Epidermal melanocyte (primary cell): ENCODE measurements around the gene FLT1.

Source experiments
- DNase-seq: peaks from one replicate; pipeline ENCODE4 v3.0.0; 2011; ENCODE audit warnings: low spot score; ENCODE audit not compliant: insufficient read length

The FLT1 gene

GRCh38 chr13:28485996-28486543 lies 8.9 kb downstream of the FLT1 start:
- DNase-seq, result no peak

GRCh38 chr13:28485551-28485950 lies 9.4 kb downstream of the FLT1 start:
- DNase-seq, result no peak

GRCh38 chr13:28485097-28485496 lies 9.8 kb downstream of the FLT1 start:
- no peak for DNase-seq

- no peak for DNase-seq
Measured at GRCh38 chr13:28483313-28483931, 11.5 kb downstream of the FLT1 start.

GRCh38 chr13:28479005-28479404 lies 15.9 kb downstream of the FLT1 start:
- DNase-seq, result no peak

GRCh38 chr13:28478127-28478526 lies 16.8 kb downstream of the FLT1 start:
- DNase-seq, result no peak

- no peak for DNase-seq
Measured at GRCh38 chr13:28477709-28477973, 17.3 kb downstream of the FLT1 start.

GRCh38 chr13:28476919-28477708 lies 17.8 kb downstream of the FLT1 start:
- DNase-seq, result no peak

GRCh38 chr13:28475916-28476725 lies 18.8 kb downstream of the FLT1 start:
- no peak for DNase-seq

- no peak for DNase-seq
Measured at GRCh38 chr13:28474491-28475134, 20.3 kb downstream of the FLT1 start.

- no peak for DNase-seq
Measured at GRCh38 chr13:28473044-28473443, 21.9 kb downstream of the FLT1 start.

GRCh38 chr13:28471421-28471820 lies 23.5 kb downstream of the FLT1 start:
- no peak for DNase-seq

- no peak for DNase-seq
Measured at GRCh38 chr13:28470296-28470695, 24.6 kb downstream of the FLT1 start.

- no peak for DNase-seq
Measured at GRCh38 chr13:28469316-28469715, 25.6 kb downstream of the FLT1 start.

- no peak for DNase-seq
Measured at GRCh38 chr13:28468023-28468915, 26.7 kb downstream of the FLT1 start.

GRCh38 chr13:28467034-28467433 lies 27.9 kb downstream of the FLT1 start:
- no peak for DNase-seq

GRCh38 chr13:28466151-28466550 lies 28.8 kb downstream of the FLT1 start:
- no peak for DNase-seq

- DNase-seq, result no peak
Measured at GRCh38 chr13:28464861-28465460, 30.0 kb downstream of the FLT1 start.

GRCh38 chr13:28463481-28463880 lies 31.4 kb downstream of the FLT1 start:
- DNase-seq, result no peak

- no peak for DNase-seq
Measured at GRCh38 chr13:28459911-28460310, 35.0 kb downstream of the FLT1 start.
